NCI-H345 treated with DMSO at 0.1 percent for 48 hours (cell line): ENCODE data around the gene PGGT1B.
"Not testable (repeated sequence)": the region's sequence is repeated elsewhere in the genome, so short reads cannot be mapped to it uniquely, and the experiment has no call there.

Source experiments
- DNase-seq: peaks from one replicate; lab custom pipeline; 2025; ENCODE audit not compliant: unreplicated experiment; lab: John Stamatoyannopoulos, UW

PGGT1B gene

DNA sequence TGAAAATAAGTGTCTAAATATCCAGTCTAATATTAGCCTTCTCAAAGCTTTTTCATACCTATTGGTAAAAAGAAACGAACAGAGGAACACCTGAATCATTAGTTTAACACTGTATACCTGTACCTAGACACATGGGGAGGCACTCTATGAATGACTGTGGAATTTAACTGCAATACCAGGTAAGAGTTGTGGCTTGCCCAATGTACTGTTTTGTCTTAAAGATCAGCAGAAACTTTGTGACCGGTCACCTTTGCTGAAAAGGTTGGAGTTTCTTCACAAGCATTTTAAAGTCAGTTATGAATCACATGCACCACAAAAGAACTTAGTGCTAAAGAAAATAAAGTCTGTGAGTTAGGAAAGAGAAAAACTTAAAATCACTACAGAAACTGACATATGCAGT is 2.4 kb downstream of the PGGT1B start:
- no peak for DNase-seq

GRCh38 chr5:115257981-115258380 is 4.7 kb downstream of the PGGT1B start:
- DNase-seq = no peak

DNA sequence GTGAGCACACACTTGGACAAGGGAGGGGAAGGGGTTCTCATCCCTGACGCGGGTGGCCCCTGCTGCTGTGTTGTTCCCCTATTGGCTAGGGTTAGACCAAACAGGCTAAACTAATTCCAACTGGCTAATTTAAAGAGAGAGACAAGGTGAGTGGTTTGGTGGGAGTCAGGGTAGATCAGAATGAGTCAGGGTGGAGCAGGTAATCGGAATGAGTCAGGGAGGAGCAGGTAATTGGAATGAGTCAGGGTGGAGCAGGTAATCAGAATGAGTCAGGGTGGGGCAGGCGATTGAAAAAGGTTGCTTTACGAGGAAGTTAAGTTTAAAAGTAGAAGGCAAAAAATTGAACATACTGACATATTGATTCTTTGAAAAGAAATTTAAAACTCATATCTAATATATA is 13.3 kb downstream of the PGGT1B start:
- DNase-seq = not testable (repeated sequence)

- DNase-seq = peak; percentile 10
Observed at GRCh38 chr5:115246361-115246991, 16.2 kb downstream of the PGGT1B start.

DNA sequence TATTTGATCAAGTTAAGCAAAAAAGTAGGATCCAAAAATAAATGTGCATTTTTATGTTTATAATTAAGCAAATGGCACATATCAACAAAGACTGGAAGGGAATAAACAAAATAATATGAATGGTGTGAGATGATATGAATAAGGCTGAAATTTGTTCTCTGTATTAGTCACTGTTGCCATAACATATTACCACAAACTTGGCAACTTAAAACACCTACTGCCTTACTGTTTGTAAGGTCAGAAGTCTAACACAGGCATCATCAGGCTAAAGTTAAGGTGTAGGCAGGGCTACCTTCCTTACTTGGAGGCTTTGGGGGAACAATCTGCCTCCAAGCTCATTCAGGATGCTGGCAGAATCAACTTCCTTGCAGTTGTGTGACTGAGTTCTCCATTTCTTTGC is 19.3 kb downstream of the PGGT1B start:
- no peak for DNase-seq

GRCh38 chr5:115241881-115242642 is 20.6 kb downstream of the PGGT1B start:
- no peak for DNase-seq

GRCh38 chr5:115237066-115237465 is 25.6 kb downstream of the PGGT1B start:
- no peak for DNase-seq

GRCh38 chr5:115236599-115236998 is 26.1 kb downstream of the PGGT1B start:
- no peak for DNase-seq

- no peak for DNase-seq
Observed at GRCh38 chr5:115231598-115231997, 31.1 kb downstream of the PGGT1B start.

GRCh38 chr5:115229606-115230005 is 33.1 kb downstream of the PGGT1B start:
- DNase-seq = no peak

GRCh38 chr5:115227281-115227680 is 35.4 kb downstream of the PGGT1B start:
- no peak for DNase-seq

GRCh38 chr5:115214541-115214940 is 48.1 kb downstream of the PGGT1B start:
- no peak for DNase-seq

- DNase-seq = no peak
Observed at GRCh38 chr5:115209279-115209678, 53.4 kb downstream of the PGGT1B start.

DNA sequence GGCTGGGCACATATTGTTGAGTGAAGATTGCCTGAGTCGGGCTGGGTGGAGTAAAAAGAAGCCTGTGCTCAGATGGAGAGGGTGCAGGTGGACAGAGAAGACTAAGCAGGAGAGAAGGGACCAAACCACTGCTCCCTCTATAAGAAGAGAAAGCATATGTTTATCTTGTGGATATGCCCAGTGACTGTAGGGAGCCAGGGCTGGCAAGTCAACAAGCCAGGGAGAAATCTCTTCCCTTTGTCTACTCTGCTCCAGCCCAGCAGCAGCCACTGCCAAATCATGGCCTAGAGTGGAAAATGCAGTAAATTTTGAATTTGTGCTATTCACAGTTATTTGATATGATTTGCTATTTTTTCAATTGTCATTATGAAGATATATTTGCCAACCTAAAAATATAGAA is 59.7 kb downstream of the PGGT1B start:
- no peak for DNase-seq

DNA sequence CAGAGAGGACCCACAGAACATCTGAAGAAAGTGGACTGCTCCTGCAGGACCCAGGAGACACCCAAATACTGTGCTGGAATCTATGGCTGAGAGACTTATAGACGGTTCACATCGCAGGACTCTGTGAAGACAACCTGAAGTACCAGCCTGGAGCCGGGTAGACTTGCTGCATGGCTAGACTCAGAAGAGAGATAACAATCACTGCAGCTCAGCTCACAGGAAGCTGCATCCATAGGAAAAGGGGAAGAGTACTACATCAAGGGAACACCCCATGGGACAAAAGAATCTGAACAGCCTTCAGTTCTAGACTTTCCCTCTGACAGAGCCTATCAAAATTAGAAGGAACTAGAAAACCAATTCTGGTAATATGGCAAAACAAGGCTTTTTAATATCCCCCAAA is 66.5 kb downstream of the PGGT1B start:
- no peak for DNase-seq

- DNase-seq = no peak
Observed at GRCh38 chr5:115194676-115195075, 68.0 kb downstream of the PGGT1B start.

GRCh38 chr5:115193295-115193694 is 69.4 kb downstream of the PGGT1B start:
- no peak for DNase-seq

DNA sequence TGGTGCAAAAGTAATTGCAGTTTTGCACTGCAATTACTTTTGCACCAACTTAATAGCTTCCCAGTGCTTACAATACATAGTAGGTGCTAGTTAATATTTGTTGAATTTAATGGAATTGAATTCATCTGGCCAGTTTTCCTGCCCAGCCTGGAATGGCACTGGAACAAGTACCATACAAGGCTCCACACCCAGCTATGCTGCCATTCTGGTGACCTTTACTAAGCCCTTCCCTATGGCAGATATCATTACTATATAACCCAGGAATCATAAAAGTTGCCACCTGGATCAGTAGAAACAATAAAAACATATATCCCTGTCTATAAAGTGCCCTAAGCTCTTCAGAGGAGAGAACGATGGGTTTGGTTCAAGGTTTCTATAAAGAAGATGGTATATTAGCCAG is 70.6 kb downstream of the PGGT1B start:
- no peak for DNase-seq

GRCh38 chr5:115191474-115192031 is 71.1 kb downstream of the PGGT1B start:
- no peak for DNase-seq

DNA sequence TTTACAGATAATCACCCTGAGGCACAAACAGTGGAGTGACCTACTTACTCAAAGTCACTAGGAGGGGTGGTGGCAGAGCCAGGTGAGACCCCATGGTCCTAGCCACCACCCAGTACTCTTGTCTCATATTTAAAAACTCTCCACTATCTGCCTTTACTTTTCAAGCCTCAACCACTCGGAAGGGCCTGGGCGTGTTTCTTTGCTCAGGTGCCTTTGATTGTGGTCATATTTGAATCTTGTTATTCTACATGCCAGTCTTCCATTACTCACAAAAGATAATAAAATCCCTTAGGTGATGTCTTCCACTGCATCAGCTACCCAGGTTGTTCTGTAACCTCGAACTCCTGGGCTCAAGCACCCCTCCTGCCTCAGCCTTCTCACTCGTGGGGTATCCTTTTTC is 72.3 kb downstream of the PGGT1B start:
- no peak for DNase-seq

DNA sequence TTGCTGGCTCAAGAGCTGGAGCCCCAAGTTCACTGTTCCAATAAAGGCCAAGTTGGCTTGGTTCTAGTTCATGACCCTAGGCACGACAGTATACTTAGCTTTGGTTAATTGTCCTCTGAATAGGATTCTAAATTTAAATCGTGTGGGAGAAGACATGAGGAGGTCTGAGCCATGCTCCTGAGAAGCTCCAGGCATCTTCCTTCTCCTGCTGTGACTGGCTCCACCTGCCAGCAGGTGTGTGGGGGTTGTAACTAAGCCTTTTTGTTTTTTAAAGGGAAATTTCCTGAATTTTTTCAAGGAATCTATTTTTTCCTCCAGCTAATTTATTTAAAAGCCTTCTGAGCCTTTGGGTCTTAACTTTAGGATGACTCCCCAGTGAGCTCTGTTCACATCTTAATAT is 72.8 kb downstream of the PGGT1B start:
- no peak for DNase-seq

DNA sequence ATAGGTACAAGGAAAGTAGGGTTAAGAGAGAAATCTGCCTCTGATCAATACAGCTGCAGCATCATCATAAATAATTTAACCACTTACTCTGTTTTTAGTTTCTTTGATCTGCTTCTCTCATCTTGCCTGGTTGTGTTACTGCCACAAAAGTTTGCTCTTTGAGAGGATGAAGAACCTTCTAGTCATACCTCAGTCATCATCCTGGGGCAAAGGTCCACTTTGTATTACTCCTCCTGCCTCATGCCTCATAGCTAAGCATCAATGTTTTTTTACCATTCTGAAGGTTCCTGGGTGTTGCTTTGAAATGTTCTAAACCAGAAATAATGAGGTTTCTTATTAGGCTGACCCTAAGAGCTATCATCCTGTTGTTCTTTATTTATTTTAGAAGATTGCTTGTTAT is 75.9 kb downstream of the PGGT1B start:
- no peak for DNase-seq
